ENCODE results near the gene DIRAS2.

DIRAS2 gene

GRCh38 chr9:90562229-90562628, 80.4 kb downstream of the DIRAS2 start:
- no peak overlapping the region for H3K4me3 ChIP-seq (ENCODE audit: low read length)
- DNase-seq (ENCODE audit: low read depth): no peak
- no peak for TF ChIP-seq CTCF (IDR thresholded peaks at IDR 0.05; ENCODE audit: insufficient read depth, low read depth, low read length, missing control alignments)
